Stimulated activated CD4-positive, alpha-beta T cell treated with anti-CD3 and anti-CD28 coated beads, Interleukin-1b, Interleukin-23, amount 100 ng/mL, for 4 hours (primary cell): ENCODE results near the gene OR52E4.

ENCODE experiments used
- DNase-seq, 2 donors: peaks; one replicate each; pipeline ENCODE4 v3.0.0-alpha.2; 2020; ENCODE audit warnings: low read depth in 2 of 2

Gene OR52E4

DNA sequence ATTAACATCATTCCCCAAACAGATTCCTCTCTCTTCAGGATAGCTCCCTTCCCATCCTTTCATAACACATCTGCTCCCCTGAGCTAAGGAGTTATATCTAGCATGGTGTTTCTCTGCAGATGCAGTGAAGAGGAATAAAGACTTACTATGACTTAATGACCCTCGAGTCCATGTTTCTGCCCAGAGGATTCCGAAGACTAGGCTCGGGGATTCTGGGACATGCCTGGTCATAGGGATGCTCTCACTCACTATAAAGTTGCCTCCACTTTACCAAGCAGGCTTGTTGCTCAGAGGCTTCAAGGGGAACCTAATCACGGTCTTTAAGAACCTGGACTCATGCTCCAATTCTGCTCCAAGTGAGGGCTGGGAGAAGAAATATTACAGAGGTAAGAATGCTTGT, at the start of gene OR52E4:
Gene OR52E4 (plus strand): TSS at position 301 of the 400 bp plus-strand sequence. CDS start 3,664 bp downstream, outside the sequence.
- no peak for DNase-seq

DNA sequence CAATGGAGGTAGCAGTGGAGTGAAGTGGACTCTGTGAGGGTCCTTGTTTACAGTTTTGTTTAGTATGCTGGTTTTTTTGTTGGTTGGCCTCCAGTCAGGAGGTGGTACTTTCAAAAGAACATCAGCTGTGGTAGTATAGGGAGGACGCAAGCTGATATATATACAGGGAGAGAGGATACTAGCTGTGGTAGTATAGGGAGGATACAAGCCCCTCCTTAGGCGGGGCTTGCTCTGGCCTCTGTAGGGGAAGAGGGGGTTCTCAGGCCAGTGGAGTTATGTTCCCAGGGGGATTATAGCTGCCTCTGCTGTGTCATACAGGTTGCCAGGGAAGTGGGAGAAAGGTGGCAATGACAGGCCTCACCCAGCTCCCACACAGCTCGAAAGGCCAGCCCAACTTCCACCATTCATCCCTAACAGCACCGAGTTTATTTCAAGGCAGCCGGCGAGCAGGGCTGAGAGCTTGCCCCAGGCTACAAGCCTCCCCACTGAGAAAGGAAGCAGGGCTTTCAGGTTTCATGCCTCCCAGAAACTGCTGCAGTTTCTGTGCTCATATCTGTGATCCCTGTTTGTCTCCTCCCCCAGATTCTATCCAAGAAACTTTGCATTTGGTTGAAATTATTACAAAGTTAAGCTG, 49.1 kb upstream of the OR52E4 start:
- no peak for DNase-seq

DNA sequence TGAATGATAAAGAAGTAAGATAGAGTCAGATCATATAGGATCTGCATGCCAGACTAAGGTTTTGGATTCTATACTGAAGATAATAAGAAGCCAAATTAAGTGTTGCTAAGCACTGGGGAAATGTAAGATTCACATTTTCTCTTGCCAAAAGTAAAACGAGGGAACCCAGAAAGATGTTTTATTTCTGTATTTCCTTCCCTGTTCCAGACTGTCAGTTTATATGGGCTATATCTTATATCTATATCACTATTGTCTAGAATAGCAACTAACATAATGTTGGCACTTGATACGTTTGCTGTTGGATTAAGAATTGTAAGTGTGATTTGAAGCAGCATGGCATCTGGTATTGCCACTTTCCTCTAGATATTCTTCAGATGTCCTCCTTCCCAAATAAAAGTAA, 47.0 kb upstream of the OR52E4 start:
- DNase-seq: no peak

DNA sequence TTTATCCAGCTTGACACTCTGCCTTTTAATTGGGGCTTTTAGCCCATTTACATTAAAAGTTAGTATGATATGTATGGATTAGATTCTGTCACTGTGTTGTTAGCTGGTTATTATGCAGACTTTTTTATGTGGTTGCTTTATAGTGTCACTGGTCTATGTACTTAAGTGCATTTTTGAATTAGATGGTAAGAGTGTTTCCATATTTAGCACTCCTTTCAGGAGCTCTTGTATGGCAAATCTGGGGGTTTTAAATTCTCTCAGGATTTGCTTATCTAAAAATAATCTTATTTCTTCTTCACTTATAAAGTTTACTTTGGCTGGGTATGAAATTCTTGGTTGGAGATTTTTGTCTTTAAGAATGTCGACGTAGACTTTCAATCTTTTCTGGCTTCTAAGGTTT, 42.7 kb upstream of the OR52E4 start:
- no peak for DNase-seq

DNA sequence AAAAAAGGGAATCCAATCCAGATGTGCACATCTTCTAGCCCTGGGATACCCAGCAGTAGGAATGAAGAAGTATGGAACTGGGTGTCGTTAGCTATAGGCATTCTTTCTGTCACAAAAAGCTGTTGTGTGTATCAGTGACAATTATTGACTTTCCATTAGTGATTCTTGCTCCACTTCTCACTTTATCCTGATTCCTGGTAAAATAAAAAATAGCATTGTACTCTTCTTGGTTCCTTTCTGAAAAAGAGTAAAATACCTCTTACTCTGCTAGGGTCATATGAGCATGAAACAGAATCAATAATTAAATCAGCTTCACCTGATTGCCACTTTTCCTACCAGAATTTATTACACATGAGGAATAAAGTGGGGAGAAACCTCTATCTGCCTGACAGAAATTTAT, 38.6 kb upstream of the OR52E4 start, which contains the start of gene OR52E6:
Gene OR52E6 (minus strand): TSS at position 101 of the 400 bp plus-strand sequence. CDS start 0 bp downstream, at position 101.
- DNase-seq: no peak

DNA sequence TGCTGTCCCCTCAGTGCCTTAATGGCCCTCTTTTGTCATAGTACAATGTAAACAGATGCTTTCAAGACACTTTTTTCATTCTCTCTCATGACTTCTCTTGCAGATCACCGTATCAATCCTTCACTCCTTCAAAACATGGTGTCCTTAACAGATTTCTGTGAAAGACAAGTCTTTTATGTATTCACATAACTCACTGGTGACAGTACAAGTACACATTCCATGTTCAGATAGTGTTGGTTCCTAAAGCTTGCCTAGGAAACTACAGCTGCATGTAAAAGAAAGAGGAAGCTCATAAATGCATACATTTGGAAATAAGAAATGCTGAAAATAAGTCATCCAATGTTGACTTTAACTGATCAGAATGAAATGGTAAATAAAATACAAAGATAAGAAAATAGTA, 33.7 kb upstream of the OR52E4 start:
- DNase-seq: no peak

DNA sequence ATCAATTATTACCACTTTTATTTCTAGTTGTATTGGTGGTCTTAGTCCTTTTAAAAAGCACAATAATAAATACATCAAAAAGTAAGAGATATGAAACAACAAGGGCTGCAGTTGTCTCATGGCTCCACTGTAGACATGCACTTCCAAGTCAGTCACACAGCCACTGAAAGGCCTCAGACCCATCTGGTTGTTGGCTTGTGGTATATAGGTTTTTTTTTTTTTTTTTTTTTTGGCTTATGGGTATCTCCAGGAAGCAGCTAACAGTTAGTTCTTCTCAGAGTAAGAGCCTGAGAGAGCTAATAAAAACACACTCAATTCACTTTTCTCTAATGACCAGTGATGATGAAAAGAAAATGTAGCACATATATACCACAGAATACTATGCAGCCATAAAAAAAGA, 32.7 kb upstream of the OR52E4 start:
- DNase-seq: no peak

DNA sequence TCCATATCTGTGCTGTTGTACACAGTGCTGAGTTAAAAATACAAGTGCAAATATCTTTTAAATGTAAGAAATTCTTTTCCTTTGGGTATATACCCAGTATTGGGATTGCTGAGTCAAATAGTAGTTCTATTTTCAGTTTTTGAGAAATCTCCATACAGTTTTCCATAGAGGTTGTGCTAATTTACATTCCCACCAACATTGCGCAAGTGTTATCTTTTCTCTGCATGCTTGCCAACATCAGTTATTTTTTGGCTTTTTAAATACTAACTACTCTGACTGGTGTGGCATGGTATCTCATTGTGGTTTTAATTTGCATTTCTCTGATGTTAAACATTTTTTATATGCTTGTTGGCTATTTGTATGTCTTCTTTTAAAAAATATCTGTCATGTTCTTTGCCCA, 29.4 kb upstream of the OR52E4 start:
- no peak for DNase-seq

DNA sequence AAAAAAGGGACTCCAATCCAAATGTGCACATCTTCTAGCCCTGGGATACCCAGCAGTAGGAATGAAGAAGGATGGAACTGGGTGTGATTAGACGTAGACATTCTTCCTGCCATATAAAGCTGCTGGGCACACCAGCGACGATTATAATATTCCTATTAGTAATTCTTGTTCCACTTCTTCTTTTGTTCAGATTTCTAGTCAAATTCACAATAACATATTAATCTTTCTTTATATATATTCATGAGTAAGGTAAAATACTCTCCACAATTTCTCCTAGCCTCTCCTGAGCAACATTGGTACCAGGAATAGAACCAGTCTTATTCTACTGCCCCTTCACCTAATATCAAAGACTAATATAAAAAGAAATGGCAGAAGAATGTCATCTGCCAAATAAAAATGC, 22.8 kb upstream of the OR52E4 start, which contains the start of gene OR52E8:
Gene OR52E8 (minus strand): TSS at position 101 of the 400 bp plus-strand sequence. CDS start 0 bp downstream, at position 101.
- DNase-seq: no peak

DNA sequence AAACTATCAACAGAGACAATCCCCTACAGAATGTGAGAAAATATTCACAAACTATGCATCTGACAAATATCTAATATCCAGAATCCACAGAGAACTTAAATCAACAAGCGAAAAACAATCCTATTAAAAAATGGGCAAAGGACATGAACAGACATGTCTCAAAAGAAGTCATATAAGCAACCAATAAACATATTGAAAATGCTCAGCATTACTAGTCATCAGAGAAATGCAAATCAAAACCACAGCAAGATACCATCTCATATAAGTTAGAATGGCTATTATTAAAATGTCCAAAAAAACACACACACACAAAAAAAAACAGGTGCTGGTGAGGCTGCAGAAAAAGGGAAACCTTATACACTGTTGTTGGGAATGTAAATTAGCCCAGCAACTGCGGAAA, 14.6 kb upstream of the OR52E4 start:
- DNase-seq: no peak

DNA sequence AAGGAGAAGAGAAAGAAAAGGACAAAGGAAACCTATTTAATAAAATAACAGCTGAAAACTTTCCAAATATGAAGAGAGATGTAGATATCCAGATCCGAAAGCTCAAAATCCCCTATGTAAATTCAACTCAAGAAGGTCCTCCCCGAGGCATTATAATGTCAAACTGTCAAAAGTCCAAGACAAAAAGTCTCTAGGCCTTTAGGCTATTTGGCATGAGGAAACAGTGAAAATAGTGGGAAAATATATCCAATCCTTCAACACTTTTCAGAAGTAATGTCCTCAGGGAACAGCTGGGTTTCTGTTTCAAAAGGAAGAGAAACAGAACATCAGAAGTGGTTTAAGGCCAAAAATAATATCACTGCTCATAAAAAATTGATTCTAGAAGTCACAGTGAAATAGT, 1.9 kb upstream of the OR52E4 start:
- DNase-seq: no peak

DNA sequence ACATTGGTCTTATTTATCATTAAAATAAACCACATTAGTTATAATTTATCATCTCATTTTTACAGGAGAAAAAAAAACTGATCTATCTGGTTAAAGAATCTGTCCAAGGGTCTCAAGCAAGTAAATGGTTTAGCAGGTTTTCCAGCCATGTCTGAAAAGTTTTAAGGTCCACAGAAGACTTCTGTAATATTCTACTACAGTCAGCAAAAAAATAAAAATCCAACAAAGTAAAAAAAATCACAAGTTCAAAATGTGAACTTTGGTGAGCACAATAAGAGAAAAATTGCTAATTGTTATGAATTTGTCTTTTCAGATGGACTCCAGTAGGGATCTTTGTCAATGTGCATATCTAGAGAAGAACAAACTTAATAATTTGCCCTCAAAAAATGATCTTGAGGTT, 1.3 kb downstream of the OR52E4 start:
- DNase-seq: no peak

DNA sequence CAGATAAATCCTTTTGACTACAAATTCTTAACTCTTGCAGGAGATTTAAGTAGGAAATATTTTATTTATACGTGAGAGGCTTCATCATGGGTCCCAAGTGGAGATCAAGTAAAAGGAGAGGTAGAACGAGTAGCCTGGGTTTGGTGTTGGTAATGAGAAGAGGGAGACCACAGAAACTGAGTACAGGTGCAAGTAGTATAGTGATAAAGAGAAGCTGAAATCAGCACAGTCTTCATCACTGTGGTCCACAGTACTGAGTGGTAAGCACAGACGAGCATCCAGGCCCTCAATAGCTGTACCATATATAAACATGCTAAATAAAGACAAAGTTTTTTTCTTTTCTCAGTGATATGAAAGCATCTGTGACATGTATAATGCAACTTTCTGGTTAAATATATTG, 6.7 kb downstream of the OR52E4 start:
- no peak for DNase-seq

DNA sequence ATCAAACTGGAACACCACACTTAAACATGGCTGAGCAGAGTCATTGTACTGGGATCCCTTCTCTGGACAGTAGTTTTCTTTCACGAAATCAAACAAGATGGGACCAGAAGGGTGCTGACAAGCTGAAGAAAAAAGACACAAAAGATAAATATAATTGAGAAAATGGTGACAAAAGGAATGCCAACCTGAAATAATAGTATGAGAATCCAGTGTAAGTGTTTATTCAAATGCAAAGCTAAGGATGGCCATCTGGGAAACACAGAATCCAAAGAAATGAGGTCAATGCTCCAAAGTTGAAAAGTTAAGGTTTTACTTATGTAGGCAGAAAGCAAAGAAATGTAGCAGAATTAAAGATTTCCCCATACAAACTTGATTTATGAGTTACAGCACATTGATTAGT, 7.2 kb downstream of the OR52E4 start:
- no peak for DNase-seq

DNA sequence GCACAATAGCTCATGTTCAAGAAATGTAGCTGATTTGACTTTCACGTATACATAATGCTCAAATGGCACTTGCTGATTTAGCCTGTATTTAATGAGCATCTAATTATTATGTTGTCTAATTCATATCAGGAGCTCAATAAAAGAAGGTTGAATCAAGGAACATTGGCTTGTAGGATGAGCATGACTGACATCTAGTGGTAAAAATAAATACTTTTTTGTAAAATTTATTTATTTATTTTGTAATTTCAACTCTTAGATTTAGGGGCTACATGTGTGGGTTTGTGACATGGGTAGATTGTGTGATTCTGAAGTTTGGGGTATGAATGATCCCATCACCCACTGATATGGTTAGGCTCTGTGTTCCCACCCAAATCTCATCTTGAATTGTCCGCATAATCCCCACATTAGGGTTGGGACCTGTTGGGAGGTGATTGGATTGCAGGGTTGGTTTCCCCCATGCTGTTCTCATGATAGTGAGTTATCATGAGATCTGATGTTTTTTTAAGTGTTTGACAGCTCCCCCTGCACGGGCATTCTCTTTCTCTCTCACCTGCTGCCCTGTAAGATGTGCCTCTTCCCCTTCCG, 10.9 kb downstream of the OR52E4 start:
- DNase-seq: no peak

DNA sequence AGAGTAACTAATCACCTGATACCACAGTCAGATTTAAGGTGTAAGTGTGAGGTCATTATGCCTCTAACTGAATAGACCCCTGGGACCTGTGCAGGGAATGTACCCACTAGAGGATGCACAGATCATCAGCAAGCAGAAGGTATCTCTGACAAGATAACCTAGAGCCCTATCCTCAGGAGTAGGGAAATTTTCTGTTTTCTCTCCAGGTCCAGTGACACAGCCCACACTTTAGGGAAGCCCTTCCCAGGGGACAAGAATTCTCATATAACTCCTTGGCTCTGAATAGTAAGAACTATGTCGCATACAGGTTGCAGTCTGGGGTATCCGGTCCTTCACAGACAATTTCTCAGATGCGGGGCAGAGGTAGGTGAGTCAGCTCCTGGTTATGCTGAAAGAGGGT, 12.5 kb downstream of the OR52E4 start, which contains the start of gene OR52E5:
Gene OR52E5 (plus strand): TSS at position 301 of the 400 bp plus-strand sequence. CDS start 7,569 bp downstream, outside the sequence.
- DNase-seq: no peak

DNA sequence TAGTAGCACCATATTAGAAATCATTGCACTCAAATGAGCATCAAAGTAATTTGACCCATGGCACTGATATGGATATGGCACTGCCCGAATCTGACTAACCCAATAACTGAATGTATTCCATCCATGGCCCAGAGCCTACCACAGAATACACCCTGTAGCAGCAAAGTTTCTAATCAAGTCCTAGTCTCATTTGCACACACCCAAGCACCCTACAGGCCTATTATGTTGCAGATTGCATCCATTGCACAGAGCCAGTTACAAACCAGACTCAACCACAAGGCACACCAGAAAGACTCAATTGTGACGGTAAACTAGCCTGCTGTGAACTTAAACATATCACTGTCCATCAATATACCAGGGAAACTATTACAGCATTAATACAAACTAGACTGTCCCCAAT, 19.1 kb downstream of the OR52E4 start:
- no peak for DNase-seq

DNA sequence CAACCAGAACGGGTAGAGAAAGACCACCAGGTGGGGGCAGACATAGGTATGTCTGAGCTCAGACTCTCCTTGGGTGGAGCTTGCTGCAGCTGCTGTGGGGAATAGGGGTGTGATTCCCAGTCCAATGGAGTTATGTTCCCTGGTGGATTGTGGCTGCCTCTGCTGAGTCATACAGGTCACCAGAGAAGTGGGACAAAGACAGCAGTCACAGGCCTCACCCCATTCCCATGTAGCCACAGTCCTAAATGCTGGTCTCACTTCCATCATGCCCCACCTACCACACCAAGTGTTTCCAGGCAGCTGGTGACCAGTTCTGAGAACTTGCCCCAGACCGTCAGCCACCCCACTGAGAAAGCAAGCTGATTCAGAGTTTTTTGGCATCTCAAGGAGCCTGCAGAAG, 30.1 kb downstream of the OR52E4 start:
- no peak for DNase-seq

DNA sequence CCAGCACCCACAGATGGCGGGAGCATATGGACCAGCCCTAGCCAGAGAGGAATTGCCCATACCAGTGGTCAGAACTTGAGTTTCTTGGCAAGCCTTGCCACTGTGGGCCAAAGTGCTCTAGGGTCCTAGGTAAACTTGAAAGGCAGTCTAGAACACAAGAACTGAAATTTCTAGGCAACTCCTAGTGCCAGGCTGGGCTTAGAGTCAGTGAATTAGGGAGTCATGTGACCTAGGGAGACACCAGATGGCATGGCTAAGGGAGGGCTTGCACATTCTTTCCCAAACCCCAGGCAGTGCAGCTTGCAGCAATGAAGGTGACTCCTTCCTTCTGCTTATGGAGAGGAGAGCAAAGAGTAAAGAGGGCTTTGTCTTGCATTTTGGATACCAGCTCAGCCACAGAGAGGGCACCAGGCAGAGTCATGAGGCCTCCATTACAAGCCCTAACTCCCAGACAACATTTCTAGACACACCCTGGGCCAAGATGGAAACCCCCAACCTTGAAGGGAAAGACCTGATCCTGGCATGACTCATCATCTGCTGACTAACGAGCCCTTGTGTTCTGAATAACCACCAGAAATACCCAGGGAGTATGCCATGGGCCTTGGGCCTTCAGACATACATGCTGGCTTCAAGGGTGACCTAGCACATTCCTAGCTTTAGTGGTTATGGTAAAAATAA, 42.5 kb downstream of the OR52E4 start:
- DNase-seq: no peak

DNA sequence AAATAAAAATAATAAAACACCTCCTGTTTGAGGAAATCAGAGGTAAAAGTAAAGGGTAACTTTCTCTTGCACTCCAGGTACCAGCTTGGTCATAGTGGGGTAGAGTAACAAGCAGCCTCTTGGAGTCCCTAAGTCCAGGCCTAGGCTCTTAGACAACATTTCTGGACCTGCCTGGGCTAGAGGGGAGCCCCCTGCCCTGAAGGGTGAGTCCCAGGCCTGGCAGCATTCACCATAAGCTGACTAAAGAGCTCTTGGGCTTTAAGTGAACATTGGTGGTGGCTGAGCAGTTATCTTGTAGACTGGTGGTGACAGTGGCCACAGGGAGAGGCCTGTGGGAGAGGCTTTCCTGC, 43.0 kb downstream of the OR52E4 start:
- no peak for DNase-seq

DNA sequence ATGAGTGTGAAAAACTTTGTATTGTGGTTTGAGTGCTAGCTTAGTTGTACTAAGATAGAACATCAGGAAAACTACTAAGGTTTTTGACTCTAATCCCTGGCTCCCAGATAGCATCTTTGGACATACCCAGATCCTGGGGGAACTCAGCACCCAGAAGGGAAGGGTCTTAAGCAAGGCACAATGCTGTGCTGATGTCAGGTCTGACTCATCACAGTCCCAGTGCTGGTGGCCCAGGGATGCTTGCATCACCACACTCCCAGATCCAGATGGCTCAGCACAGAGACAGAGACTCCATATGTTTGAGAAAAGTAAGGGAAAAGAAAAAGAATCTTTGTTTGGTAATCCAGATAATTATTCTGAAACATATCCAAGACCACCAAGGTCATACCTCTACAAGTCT, 43.4 kb downstream of the OR52E4 start:
- DNase-seq: no peak

DNA sequence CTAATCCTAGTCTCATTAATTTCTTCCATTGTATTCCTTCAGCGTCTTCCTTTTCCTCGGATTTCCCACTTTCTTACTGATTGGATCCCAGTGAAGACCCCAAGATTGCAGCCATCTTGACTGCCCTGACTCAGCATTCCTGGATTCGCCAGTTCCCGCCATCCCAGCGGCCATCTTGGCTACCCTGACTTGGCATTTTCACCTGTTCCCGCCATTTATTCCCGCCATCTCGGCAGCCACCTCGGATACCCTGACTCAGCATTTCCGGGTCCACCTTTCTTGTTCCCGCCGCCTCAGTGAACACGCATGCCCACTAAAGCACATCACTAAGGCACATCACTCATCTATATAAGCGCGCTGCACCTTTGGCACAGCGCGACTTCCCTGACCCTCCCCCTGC, 47.8 kb downstream of the OR52E4 start:
- no peak for DNase-seq

DNA sequence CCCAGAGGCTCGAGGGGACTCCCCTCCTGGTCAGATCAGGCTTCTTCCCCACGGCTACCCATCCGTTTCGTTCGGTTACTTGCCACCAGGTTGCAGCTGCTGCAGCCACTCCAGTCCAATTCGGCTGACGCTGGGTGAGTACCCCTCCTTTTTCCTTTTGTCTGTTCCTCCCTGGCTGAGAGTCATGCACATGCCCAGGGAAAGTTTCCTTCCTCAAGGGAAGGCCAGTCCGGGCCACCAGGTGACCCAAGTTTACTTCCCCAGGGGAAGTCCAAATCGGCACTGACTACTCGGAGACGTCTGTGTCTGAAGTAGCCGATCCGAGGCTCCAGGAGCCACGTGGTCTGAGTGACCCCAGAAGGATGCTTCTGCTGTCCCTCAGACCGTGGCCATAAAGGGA, 48.4 kb downstream of the OR52E4 start:
- no peak for DNase-seq
